Right lobe of liver (tissue), 4 donors: Measurements from ENCODE around the gene PPOX.

Experiments used
- CTCF ChIP-seq, 4 donors: fragments of 200-600 bp in 3 of 4; fragments of 450-650 bp in 1 of 4; IDR thresholded peaks; one replicate each; pipeline versions ENCODE4 v1.5.1 to v1.8.0; 2016 to 2022; ENCODE audit warnings: antibody characterized with exemption in 4 of 4, mild to moderate bottlenecking in 2 of 4
- POLR2A ChIP-seq: fragments of 450-650 bp; IDR thresholded peaks from one replicate; pipeline ENCODE4 v1.6.1; 2017; ENCODE audit warnings: antibody characterized with exemption, mild to moderate bottlenecking
- donor health status: DM: no; HTN: no; CAD: no.
- donor health status: DM: no; HTN: no; CAD: no.
- donor health status: DM: no; HTN: yes; CAD: no.

- TF ChIP-seq CTCF (IDR thresholded peaks at IDR 0.05) (no peak), POLR2A (no peak)
Measured at GRCh38 chr1:161214369-161214768, 48.1 kb downstream of the PPOX start.
